SKM-1 (cell line): ENCODE measurements around the gene CLTCL1.

ENCODE experiments used
- DNase-seq: peaks from one replicate; lab custom pipeline; 2025; ENCODE audit not compliant: unreplicated experiment; lab: John Stamatoyannopoulos, UW

CLTCL1 gene

GRCh38 chr22:19152942-19153883 lies 138.3 kb downstream of the CLTCL1 start:
- DNase-seq, result no peak

GRCh38 chr22:19151329-19152191 lies 140.0 kb downstream of the CLTCL1 start:
- no peak for DNase-seq

- no peak for DNase-seq
Measured at GRCh38 chr22:19150482-19151328, 140.8 kb downstream of the CLTCL1 start.

- no peak for DNase-seq
Measured at GRCh38 chr22:19149991-19150390, 141.5 kb downstream of the CLTCL1 start, which contains the start of gene GSC2. Gene GSC2 (minus strand): TSS chr22:19150292. CDS start chr22:19150283, 9 bp downstream.

GRCh38 chr22:19149047-19149883 lies 142.3 kb downstream of the CLTCL1 start:
- no peak for DNase-seq

GRCh38 chr22:19148417-19149046 lies 143.0 kb downstream of the CLTCL1 start:
- DNase-seq, result no peak

GRCh38 chr22:19147195-19147780 lies 144.2 kb downstream of the CLTCL1 start:
- no peak for DNase-seq

GRCh38 chr22:19146215-19146968 lies 145.1 kb downstream of the CLTCL1 start:
- no peak for DNase-seq

GRCh38 chr22:19143967-19144400 lies 147.5 kb downstream of the CLTCL1 start:
- no peak for DNase-seq

GRCh38 chr22:19143212-19143611 lies 148.3 kb downstream of the CLTCL1 start:
- DNase-seq, result no peak

- no peak for DNase-seq
Measured at GRCh38 chr22:19142394-19142793, 149.1 kb downstream of the CLTCL1 start.

GRCh38 chr22:19139974-19140373 lies 151.5 kb downstream of the CLTCL1 start:
- DNase-seq, result no peak

GRCh38 chr22:19139001-19139356 lies 152.5 kb downstream of the CLTCL1 start:
- no peak for DNase-seq

GRCh38 chr22:19138217-19139000 lies 153.1 kb downstream of the CLTCL1 start:
- DNase-seq, result no peak

GRCh38 chr22:19137384-19138216 lies 153.9 kb downstream of the CLTCL1 start:
- no peak for DNase-seq

GRCh38 chr22:19136915-19137314 lies 154.6 kb downstream of the CLTCL1 start:
- DNase-seq, result no peak

- DNase-seq, result no peak
Measured at GRCh38 chr22:19134874-19135273, 156.6 kb downstream of the CLTCL1 start.
